Endothelial cell of umbilical vein (primary cell): ENCODE measurements around the gene STK39. TPM values are rescaled to one million over a fixed set of nuclear protein-coding genes. Genes with fewer than 3 reads are reported as not detected.

Experiments
- BruUV-seq: library from RNA; stranded (reverse); fragments of 400-500 nt; replicated peaks from 2 replicates; lab custom pipeline; 2021; lab: Mats Ljungman, UMichigan
- CTCF ChIA-PET: fragments of 300-600, 350-600 bp; sonication (Branson Sonifier 250); formaldehyde crosslinking; loops from one replicate; lab custom pipeline; 2021; ENCODE audit warnings: antibody characterized with exemption, inconsistent platforms; lab: Charles Lee
- POLR2A ChIA-PET: fragments of 300-600, 350-600 bp; sonication (Branson Sonifier 250); formaldehyde crosslinking; loops from one replicate; lab custom pipeline; 2021; ENCODE audit warnings: antibody characterized with exemption, inconsistent platforms; lab: Charles Lee
- DNase-seq: peaks from one replicate; pipeline ENCODE4 v3.0.0-alpha.2; 2011; ENCODE audit warnings: low read depth, low spot score
- FAIRE-seq: peaks from 2 replicates; lab custom pipeline; 2011; peaks lifted over from hg19 to GRCh38; lab: Jason Lieb, UNC
- H2AFZ ChIP-seq: 2 replicates; pipeline ENCODE4 v1.6.0; 2012; ENCODE audit warnings: low read depth, low read length, control low read depth, inconsistent platforms
- H3K27ac ChIP-seq: 2 replicates; pipeline ENCODE4 v1.5.1; 2011; ENCODE audit warnings: low read depth, mild to moderate bottlenecking, control low read depth, low read length, moderate library complexity; ENCODE audit not compliant: insufficient read depth
- H3K27me3 ChIP-seq, 2 experiments: 2 replicates each; pipeline versions ENCODE4 v1.6.0 to v1.6.1; 2011; ENCODE audit warnings: low read length in 2 of 2, mixed read lengths in 1 of 2; ENCODE audit not compliant: control insufficient read depth in 2 of 2, insufficient read depth in 2 of 2
- H3K36me3 ChIP-seq, 2 experiments: 2 replicates in 1 of 2; 3 replicates in 1 of 2; pipeline ENCODE4 v1.5.1; 2011; ENCODE audit warnings: low read length in 2 of 2, mild to moderate bottlenecking in 1 of 2, moderate library complexity in 1 of 2; ENCODE audit not compliant: control insufficient read depth in 2 of 2, insufficient read depth in 2 of 2; ENCODE audit errors: extremely low read depth in 1 of 2
- H3K4me1 ChIP-seq: 3 replicates; pipeline ENCODE4 v1.5.1; 2011; ENCODE audit warnings: mild to moderate bottlenecking, low read length; ENCODE audit not compliant: control insufficient read depth, insufficient read depth; ENCODE audit errors: extremely low read depth
- H3K4me2 ChIP-seq: 2 replicates; pipeline ENCODE4 v1.6.1; 2011; ENCODE audit warnings: low read length, control low read depth, mixed read lengths; ENCODE audit not compliant: insufficient read depth
- H3K4me3 ChIP-seq, 3 experiments: fragments of 200-600 bp in 1 of 3; sonication (generic), shearing (Covaris generic) in 1 of 3; replicated peaks in 1 of 3; 2 replicates each; pipeline ENCODE4 v1.5.1; 2011 to 2016; ENCODE audit warnings: control low read depth in 3 of 3, low read length in 3 of 3, mild to moderate bottlenecking in 2 of 3, inconsistent platforms in 1 of 3, low read depth in 1 of 3, moderate library complexity in 1 of 3; ENCODE audit not compliant: insufficient read depth in 1 of 3
- H3K79me2 ChIP-seq: 2 replicates; pipeline ENCODE4 v1.6.0; 2012; ENCODE audit warnings: low read length, inconsistent platforms; ENCODE audit not compliant: control insufficient read depth, insufficient read depth
- H3K9ac ChIP-seq: replicated peaks from 2 replicates; pipeline ENCODE3; 2011; ENCODE audit warnings: low read length, control low read depth; ENCODE audit not compliant: insufficient read depth; ENCODE audit errors: extremely low read depth
- H3K9me1 ChIP-seq: replicated peaks from 3 replicates; pipeline ENCODE4 v1.6.0; 2011; ENCODE audit warnings: mild to moderate bottlenecking, low read length; ENCODE audit not compliant: control insufficient read depth, insufficient read depth; ENCODE audit errors: extremely low read depth
- H3K9me3 ChIP-seq: replicated peaks from 2 replicates; pipeline ENCODE4 v1.5.1; 2012; ENCODE audit warnings: low read length, inconsistent platforms; ENCODE audit not compliant: control insufficient read depth, insufficient read depth
- H4K20me1 ChIP-seq: replicated peaks from 2 replicates; pipeline ENCODE3; 2011; ENCODE audit warnings: mild to moderate bottlenecking, low read length; ENCODE audit not compliant: control insufficient read depth, insufficient read depth; ENCODE audit errors: extremely low read depth
- FOS ChIP-seq: IDR thresholded peaks from 2 replicates; pipeline ENCODE4 v1.6.1; 2011; ENCODE audit warnings: mild to moderate bottlenecking, low read length, moderate library complexity, borderline replicate concordance; ENCODE audit not compliant: insufficient read depth
- GATA2 ChIP-seq: IDR thresholded peaks from 2 replicates; pipeline ENCODE4 v1.7.0; 2011; ENCODE audit warnings: low read depth, mild to moderate bottlenecking, moderate library complexity, mixed read lengths, low read length; ENCODE audit not compliant: insufficient read length, insufficient read depth
- MYC ChIP-seq: IDR thresholded peaks from one replicate; pipeline ENCODE4 v1.6.1; 2011; ENCODE audit warnings: mild to moderate bottlenecking, low read depth, low read length
- dilution Hi-C: fragments of 300-500 bp; cut with MboI; formaldehyde crosslinking; loops from one replicate; pipeline ENCODE4 v1.15.0; 2019; ENCODE audit warnings: low sequenced_read_pairs; ENCODE audit not compliant: extremely low pct_ligation_motif_present
- intact Hi-C: fragments of 100-400 bp; cut with micrococcal nuclease; formaldehyde crosslinking; loops from one replicate; pipeline ENCODE4 v1.10.0; 2022
- polyA plus RNA-seq, 4 experiments: library from polyadenylated mRNA; depleted of rRNA in 3 of 4; stranded (reverse) in 3 of 4; unstranded in 1 of 4; fragments of >200 nt; gene quantifications; 2 replicates each; pipeline versions ENCODE4 v1.2.1 to v1.2.3, GENCODE V29; 2011 to 2012; ENCODE audit warnings: missing spikeins in 1 of 4
- total RNA-seq: library from RNA; stranded (reverse); gene quantifications from 2 replicates; pipeline ENCODE4 v1.2.3, GENCODE V29; 2021
- TF ChIP-seq, protein P1 (sequence below), 2 donors: IDR thresholded peaks; 1 replicate in 1 of 2; 2 replicates in 1 of 2; pipeline ENCODE4 v1.5.1; 2011; ENCODE audit warnings: low read length in 2 of 2, mild to moderate bottlenecking in 2 of 2, moderate library complexity in 2 of 2, control low read depth in 1 of 2, inconsistent platforms in 1 of 2, low read depth in 1 of 2; ENCODE audit not compliant: insufficient read depth in 1 of 2; ENCODE audit errors: extremely low read depth in 1 of 2

Gene STK39
- total and polyA plus RNA-seq, 2 donors (not counting 3 experiments of a cell fraction or from before 2014, with no cell fraction given), result 4.6 to 13.1 TPM

DNA sequence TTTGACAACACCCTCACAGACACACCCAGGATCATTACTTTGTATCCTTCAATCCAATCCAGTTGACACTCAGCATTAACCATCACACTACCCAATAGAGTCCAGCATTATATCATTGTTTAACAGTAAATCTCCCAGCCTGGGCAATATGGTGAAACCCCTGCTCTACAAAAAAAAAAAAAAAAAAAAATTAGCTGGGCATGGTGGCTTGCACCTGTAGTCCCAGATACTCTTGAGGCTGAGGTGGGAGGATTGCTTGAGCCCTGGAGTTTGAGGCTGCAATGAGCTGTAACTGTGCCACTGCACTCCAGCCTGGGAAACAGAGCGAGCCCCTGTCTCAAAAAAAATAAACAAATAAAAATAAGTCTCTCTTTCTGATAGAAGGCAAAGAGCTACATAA, 304.0 kb downstream of the STK39 start:
- POLR2A ChIA-PET, result no interaction called here

GRCh38 chr2:167942366-167943081, 304.9 kb downstream of the STK39 start:
- CTCF ChIA-PET, result no interaction called here
- no TSS peak for BruUV-seq
- no peak for TF ChIP-seq FOS
- no peak for TF ChIP-seq GATA2

More for the DNA sequence above, 304.0 kb downstream of the STK39 start:
- no peak for DNase-seq
- H3K36me3 ChIP-seq, result no peaks in the 10 kb centered on the region
- no peak overlapping the region for H3K4me2 ChIP-seq
- TF ChIP-seq, protein P1, sequence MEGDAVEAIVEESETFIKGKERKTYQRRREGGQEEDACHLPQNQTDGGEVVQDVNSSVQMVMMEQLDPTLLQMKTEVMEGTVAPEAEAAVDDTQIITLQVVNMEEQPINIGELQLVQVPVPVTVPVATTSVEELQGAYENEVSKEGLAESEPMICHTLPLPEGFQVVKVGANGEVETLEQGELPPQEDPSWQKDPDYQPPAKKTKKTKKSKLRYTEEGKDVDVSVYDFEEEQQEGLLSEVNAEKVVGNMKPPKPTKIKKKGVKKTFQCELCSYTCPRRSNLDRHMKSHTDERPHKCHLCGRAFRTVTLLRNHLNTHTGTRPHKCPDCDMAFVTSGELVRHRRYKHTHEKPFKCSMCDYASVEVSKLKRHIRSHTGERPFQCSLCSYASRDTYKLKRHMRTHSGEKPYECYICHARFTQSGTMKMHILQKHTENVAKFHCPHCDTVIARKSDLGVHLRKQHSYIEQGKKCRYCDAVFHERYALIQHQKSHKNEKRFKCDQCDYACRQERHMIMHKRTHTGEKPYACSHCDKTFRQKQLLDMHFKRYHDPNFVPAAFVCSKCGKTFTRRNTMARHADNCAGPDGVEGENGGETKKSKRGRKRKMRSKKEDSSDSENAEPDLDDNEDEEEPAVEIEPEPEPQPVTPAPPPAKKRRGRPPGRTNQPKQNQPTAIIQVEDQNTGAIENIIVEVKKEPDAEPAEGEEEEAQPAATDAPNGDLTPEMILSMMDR (IDR thresholded peaks at IDR 0.05; ENCODE audit: extremely low read depth in 1 of 2, insufficient read depth in 1 of 2, low read depth in 1 of 2, low read length in 2 of 2), result no peak
- TF ChIP-seq MYC, result no peak
- H3K4me1 ChIP-seq, result no peaks in the 10 kb centered on the region
- intact Hi-C loops (no loop called here), dilution Hi-C loops (no loop called here)
- FAIRE-seq, result no peak
- CTCF ChIA-PET, result interaction anchor here (1.1 to 1.9 kb wide), 2 partner anchors 175 to 177 kb away, joined by 3 to 6 read pairs; no protein-coding TSS in a partner anchor
- H3K27ac ChIP-seq, result no peak overlapping the region
- H4K20me1 ChIP-seq, result no peaks in the 10 kb centered on the region
- H3K27me3 ChIP-seq, result no peaks in the 10 kb centered on the region
- no peaks in the 10 kb centered on the region for H3K79me2 ChIP-seq
- H3K4me3 ChIP-seq, result no peak overlapping the region
- no peak overlapping the region for H3K9ac ChIP-seq
- H2AFZ ChIP-seq, result no peak overlapping the region
- H3K9me1 ChIP-seq, result no peaks in the 10 kb centered on the region
- no peaks in the 10 kb centered on the region for H3K9me3 ChIP-seq
- BruUV-seq, result no TSS peak

More at GRCh38 chr2:167942366-167943081, 304.9 kb downstream of the STK39 start:
- Histone ChIP-seq H3K27ac (no peak overlapping the region), H3K9ac (no peak overlapping the region), H3K4me3 (no peak overlapping the region), H3K4me2 (no peak overlapping the region), H3K27me3 (no peaks in the 10 kb centered on the region), H3K9me3 (no peaks in the 10 kb centered on the region), H3K36me3 (no peaks in the 10 kb centered on the region), H2AFZ (no peak overlapping the region), H3K4me1 (no peaks in the 10 kb centered on the region), H3K79me2 (no peaks in the 10 kb centered on the region), H4K20me1 (no peaks in the 10 kb centered on the region), H3K9me1 (no peaks in the 10 kb centered on the region)
- intact Hi-C loops (no loop called here), dilution Hi-C loops (no loop called here)
- POLR2A ChIA-PET, result no interaction called here
- FAIRE-seq (no peak), DNase-seq (no peak)
